ENCODE results near the gene KCNK6.

Gene KCNK6

DNA sequence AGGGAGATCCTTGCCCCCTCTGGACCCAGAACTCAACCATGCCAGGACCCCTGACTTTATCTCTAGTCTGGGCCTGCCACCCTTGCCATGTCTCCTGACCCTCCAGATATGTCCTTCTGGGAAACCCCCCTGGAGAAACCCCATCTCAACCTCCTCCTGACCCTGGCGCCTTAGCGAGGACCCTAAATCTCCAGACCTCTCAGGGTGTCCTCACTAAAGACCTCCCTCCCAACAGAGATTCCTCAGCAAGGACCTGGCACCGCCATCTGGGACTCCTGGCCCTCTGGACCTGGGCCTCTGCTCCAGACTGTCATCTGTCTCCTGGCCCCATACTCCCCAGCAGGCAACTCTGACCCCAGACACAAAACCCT lies 1.3 kb downstream of the KCNK6 start:
- Histone ChIP-seq H3K9ac (ENCODE audit: low read length) (no peak overlapping the region), H3K79me2 (ENCODE audit: insufficient read depth, low read length) (no peaks in the 10 kb centered on the region), H3K27ac (ENCODE audit: low read depth, low read length, poor library complexity, severe bottlenecking) (no peak overlapping the region), H3F3A (ENCODE audit: insufficient read depth, low read length) (no peaks in the 10 kb centered on the region), H3K9me3 (ENCODE audit: low read length) (no peaks in the 10 kb centered on the region), H3K27me3 (ENCODE audit: insufficient read depth, low read length) (no peaks in the 10 kb centered on the region; the same call in 1 of the 2 replicates), H3K4me2 (ENCODE audit: low read length) (no peak overlapping the region), H2AFZ (ENCODE audit: low read length) (no peak overlapping the region), H3K9me2 (ENCODE audit: low read depth, low read length) (no peaks in the 10 kb centered on the region), H4K20me1 (ENCODE audit: insufficient read depth, low read length) (no peaks in the 10 kb centered on the region), H3K4me3 (ENCODE audit: low read depth, low read length, poor library complexity, severe bottlenecking) (no peak overlapping the region), H3K36me3 (ENCODE audit: insufficient read depth, low read length) (no peaks in the 10 kb centered on the region), H3K4me1 (ENCODE audit: insufficient read depth, low read length, severe bottlenecking) (peaks cover 28% of the 10 kb centered on the region)
- no peak for TF ChIP-seq EZH2 (IDR thresholded peaks at IDR 0.05; ENCODE audit: borderline replicate concordance, low read length)
- TF ChIP-seq, protein P1, sequence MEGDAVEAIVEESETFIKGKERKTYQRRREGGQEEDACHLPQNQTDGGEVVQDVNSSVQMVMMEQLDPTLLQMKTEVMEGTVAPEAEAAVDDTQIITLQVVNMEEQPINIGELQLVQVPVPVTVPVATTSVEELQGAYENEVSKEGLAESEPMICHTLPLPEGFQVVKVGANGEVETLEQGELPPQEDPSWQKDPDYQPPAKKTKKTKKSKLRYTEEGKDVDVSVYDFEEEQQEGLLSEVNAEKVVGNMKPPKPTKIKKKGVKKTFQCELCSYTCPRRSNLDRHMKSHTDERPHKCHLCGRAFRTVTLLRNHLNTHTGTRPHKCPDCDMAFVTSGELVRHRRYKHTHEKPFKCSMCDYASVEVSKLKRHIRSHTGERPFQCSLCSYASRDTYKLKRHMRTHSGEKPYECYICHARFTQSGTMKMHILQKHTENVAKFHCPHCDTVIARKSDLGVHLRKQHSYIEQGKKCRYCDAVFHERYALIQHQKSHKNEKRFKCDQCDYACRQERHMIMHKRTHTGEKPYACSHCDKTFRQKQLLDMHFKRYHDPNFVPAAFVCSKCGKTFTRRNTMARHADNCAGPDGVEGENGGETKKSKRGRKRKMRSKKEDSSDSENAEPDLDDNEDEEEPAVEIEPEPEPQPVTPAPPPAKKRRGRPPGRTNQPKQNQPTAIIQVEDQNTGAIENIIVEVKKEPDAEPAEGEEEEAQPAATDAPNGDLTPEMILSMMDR (IDR thresholded peaks at IDR 0.05; ENCODE audit: low read length), result no peak

DNA sequence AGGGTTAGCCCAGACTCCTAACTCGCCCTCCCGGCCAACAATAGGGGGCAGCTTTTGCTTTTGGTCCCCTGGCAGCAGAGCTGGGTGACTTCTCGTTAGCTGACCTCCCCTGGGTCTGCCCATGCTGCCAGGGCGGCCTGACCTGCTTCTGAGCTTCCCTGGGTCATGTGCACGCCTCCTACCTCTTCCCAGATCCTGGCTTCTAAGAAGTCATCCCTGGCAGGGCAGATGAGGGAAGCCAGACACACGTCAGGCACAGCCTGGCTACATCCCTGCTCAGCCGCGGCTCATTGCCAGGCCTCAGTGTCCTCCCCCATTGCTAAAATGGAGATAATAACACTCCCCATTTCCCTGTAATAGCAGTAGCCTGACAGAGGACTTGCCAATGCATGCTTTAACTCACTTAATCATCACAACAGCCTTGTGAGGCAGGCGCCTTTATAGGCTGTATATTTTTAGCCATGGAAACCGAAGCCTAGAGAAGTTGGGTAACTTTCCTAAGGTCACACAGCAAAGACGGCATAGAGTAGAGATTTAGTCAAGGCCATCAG lies 2.1 kb downstream of the KCNK6 start:
- H3K27ac ChIP-seq (ENCODE audit: low read depth, low read length, poor library complexity, severe bottlenecking), result no peak overlapping the region
- H2AFZ ChIP-seq (ENCODE audit: low read length), result no peak overlapping the region
- peaks cover 22% of the 10 kb centered on the region for H3K4me1 ChIP-seq (ENCODE audit: insufficient read depth, low read length, severe bottlenecking)
- H3K36me3 ChIP-seq (ENCODE audit: insufficient read depth, low read length), result no peaks in the 10 kb centered on the region
- H3K4me3 ChIP-seq (ENCODE audit: low read depth, low read length, poor library complexity, severe bottlenecking), result no peak overlapping the region
- no peaks in the 10 kb centered on the region for H4K20me1 ChIP-seq (ENCODE audit: insufficient read depth, low read length)
- H3K4me2 ChIP-seq (ENCODE audit: low read length), result no peak overlapping the region
- H3K9ac ChIP-seq (ENCODE audit: low read length), result no peak overlapping the region
- no peaks in the 10 kb centered on the region; the same call in 1 of the 2 replicates for H3K27me3 ChIP-seq (ENCODE audit: insufficient read depth, low read length)
- H3K9me3 ChIP-seq (ENCODE audit: low read length), result no peaks in the 10 kb centered on the region
- TF ChIP-seq EZH2 (IDR thresholded peaks at IDR 0.05; ENCODE audit: borderline replicate concordance, low read length), result no peak
- H3K9me2 ChIP-seq (ENCODE audit: low read depth, low read length), result no peaks in the 10 kb centered on the region
- H3F3A ChIP-seq (ENCODE audit: insufficient read depth, low read length), result no peaks in the 10 kb centered on the region
- H3K79me2 ChIP-seq (ENCODE audit: insufficient read depth, low read length), result no peaks in the 10 kb centered on the region

DNA sequence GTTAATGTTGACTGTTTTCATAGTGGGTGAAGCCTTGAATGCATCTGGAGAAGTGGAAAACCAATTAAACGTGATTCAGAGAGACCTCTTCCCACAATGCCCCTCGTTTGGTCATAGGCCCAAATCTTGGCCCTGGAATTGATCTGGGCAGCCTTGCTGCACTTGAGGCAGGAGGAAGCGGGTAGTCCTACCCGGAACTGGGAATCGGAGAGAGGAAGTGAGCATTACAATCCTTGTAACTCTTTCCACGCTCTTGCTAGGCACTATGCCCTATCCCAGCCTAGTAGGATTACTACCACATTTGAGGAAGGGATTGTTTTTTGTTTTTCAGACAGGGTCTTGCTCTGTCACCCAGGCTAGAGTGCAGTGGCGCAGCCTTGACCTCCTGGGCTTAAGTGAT lies 3.6 kb downstream of the KCNK6 start:
- no peak overlapping the region for H3K9ac ChIP-seq (ENCODE audit: low read length)
- no peak overlapping the region for H3K4me3 ChIP-seq (ENCODE audit: low read depth, low read length, poor library complexity, severe bottlenecking)
- TF ChIP-seq, protein P1 (IDR thresholded peaks at IDR 0.05; ENCODE audit: low read length), result no peak
- no peak for TF ChIP-seq EZH2 (IDR thresholded peaks at IDR 0.05; ENCODE audit: borderline replicate concordance, low read length)
- H3K4me2 ChIP-seq (ENCODE audit: low read length), result no peak overlapping the region
- H4K20me1 ChIP-seq (ENCODE audit: insufficient read depth, low read length), result no peaks in the 10 kb centered on the region
- no peak overlapping the region for H2AFZ ChIP-seq (ENCODE audit: low read length)
- H3K27ac ChIP-seq (ENCODE audit: low read depth, low read length, poor library complexity, severe bottlenecking), result no peak overlapping the region
- peaks cover 14% of the 10 kb centered on the region for H3K4me1 ChIP-seq (ENCODE audit: insufficient read depth, low read length, severe bottlenecking)
- no peaks in the 10 kb centered on the region for H3F3A ChIP-seq (ENCODE audit: insufficient read depth, low read length)
- no peaks in the 10 kb centered on the region; the same call in 1 of the 2 replicates for H3K27me3 ChIP-seq (ENCODE audit: insufficient read depth, low read length)
- no peaks in the 10 kb centered on the region for H3K79me2 ChIP-seq (ENCODE audit: insufficient read depth, low read length)
- H3K9me3 ChIP-seq (ENCODE audit: low read length), result no peaks in the 10 kb centered on the region
- H3K36me3 ChIP-seq (ENCODE audit: insufficient read depth, low read length), result no peaks in the 10 kb centered on the region
- no peaks in the 10 kb centered on the region for H3K9me2 ChIP-seq (ENCODE audit: low read depth, low read length)

DNA sequence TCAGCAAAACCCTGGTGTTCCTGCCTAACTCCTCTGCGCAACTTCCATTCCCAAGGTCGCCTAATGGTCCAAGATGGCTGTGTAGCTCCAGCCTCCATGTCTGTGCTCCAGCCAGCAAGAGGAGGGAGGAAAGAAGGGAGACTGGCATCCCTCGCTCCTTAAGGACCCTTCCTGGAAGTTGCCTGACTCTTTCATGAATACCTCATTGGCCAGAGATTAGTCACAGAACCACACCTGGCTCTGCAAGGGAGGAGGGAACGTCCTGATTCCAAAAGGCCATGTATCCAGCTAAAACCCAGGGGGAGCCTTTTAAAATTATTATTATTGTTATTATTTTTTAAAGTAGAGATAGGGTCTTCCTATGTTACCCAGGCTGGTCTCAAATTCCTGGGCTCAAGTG lies 4.8 kb downstream of the KCNK6 start:
- no peaks in the 10 kb centered on the region; the same call in 1 of the 2 replicates for H3K36me3 ChIP-seq (ENCODE audit: insufficient read depth, low read length)
- H3K27me3 ChIP-seq (ENCODE audit: insufficient read depth, low read length), result no peaks in the 10 kb centered on the region
- H4K20me1 ChIP-seq (ENCODE audit: insufficient read depth, low read length), result no peaks in the 10 kb centered on the region
- H3F3A ChIP-seq (ENCODE audit: insufficient read depth, low read length), result no peaks in the 10 kb centered on the region
- no peak overlapping the region for H3K4me3 ChIP-seq (ENCODE audit: low read depth, low read length, poor library complexity, severe bottlenecking)
- no peak overlapping the region for H3K9ac ChIP-seq (ENCODE audit: low read length)
- H2AFZ ChIP-seq (ENCODE audit: low read length), result no peak overlapping the region
- TF ChIP-seq, protein P1 (IDR thresholded peaks at IDR 0.05; ENCODE audit: low read length), result no peak
- TF ChIP-seq EZH2 (IDR thresholded peaks at IDR 0.05; ENCODE audit: borderline replicate concordance, low read length), result no peak
- no peaks in the 10 kb centered on the region for H3K9me3 ChIP-seq (ENCODE audit: low read length)
- H3K9me2 ChIP-seq (ENCODE audit: low read depth, low read length), result no peaks in the 10 kb centered on the region
- no peak overlapping the region for H3K4me2 ChIP-seq (ENCODE audit: low read length)
- peaks cover 9% of the 10 kb centered on the region for H3K4me1 ChIP-seq (ENCODE audit: insufficient read depth, low read length, severe bottlenecking)
- H3K27ac ChIP-seq (ENCODE audit: low read depth, low read length, poor library complexity, severe bottlenecking), result no peak overlapping the region
- H3K79me2 ChIP-seq (ENCODE audit: insufficient read depth, low read length), result no peaks in the 10 kb centered on the region
